Epithelial cell of esophagus (primary cell): ENCODE data around the gene SIPA1.

Experiments
- DNase-seq: peaks from one replicate; pipeline ENCODE4 v3.0.0; 2010; ENCODE audit warnings: low read depth
- H3K4me3 ChIP-seq: 2 replicates; pipeline ENCODE4 v1.5.1; 2011; ENCODE audit warnings: mild to moderate bottlenecking, low read length, control low read depth
- TF ChIP-seq, protein P1 (sequence below): IDR thresholded peaks from 2 replicates; pipeline ENCODE4 v1.5.1; 2011; ENCODE audit warnings: low read depth, mild to moderate bottlenecking, low read length, control low read depth, inconsistent platforms; ENCODE audit not compliant: insufficient read depth; ENCODE audit errors: missing control alignments

Gene SIPA1

DNA sequence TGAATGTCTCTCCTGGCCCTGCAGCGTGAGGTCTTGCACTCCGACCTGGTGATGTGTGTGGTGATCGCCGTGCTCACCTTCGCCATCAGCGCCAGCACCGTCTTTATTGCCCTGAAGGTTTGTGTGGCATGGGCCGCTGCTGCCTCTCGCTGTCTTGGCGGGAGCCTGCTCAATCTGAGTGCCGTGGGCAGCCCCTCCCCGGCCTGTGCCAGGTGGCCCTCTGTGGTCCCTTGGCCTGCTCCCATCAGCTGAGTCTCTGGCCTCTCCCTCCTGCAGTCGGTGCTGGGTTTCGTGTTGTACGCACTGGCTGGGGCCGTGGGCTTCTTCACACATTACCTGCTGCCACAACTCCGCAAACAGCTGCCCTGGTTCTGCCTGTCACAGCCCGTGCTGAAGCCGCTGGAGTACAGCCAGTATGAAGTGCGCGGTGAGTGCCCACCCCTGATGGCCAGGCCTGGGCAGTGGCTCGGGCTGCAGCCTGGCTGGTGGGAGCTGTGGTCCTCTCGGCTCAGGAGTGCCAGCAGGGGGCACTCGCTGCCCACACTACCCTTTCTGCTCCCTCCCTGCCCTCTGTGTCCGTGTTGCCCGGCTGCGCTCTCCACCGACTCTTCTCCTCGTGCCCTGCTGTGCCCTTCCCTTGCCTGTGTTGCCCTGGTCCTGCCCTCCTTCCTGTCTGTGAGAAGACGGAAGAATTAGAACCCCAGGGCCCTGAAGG, 12.1 kb upstream of the SIPA1 start:
- TF ChIP-seq, protein P1, sequence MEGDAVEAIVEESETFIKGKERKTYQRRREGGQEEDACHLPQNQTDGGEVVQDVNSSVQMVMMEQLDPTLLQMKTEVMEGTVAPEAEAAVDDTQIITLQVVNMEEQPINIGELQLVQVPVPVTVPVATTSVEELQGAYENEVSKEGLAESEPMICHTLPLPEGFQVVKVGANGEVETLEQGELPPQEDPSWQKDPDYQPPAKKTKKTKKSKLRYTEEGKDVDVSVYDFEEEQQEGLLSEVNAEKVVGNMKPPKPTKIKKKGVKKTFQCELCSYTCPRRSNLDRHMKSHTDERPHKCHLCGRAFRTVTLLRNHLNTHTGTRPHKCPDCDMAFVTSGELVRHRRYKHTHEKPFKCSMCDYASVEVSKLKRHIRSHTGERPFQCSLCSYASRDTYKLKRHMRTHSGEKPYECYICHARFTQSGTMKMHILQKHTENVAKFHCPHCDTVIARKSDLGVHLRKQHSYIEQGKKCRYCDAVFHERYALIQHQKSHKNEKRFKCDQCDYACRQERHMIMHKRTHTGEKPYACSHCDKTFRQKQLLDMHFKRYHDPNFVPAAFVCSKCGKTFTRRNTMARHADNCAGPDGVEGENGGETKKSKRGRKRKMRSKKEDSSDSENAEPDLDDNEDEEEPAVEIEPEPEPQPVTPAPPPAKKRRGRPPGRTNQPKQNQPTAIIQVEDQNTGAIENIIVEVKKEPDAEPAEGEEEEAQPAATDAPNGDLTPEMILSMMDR, result peak; percentile 46
- H3K4me3 ChIP-seq, result no peak overlapping the region
- peak; percentile 44 for DNase-seq

DNA sequence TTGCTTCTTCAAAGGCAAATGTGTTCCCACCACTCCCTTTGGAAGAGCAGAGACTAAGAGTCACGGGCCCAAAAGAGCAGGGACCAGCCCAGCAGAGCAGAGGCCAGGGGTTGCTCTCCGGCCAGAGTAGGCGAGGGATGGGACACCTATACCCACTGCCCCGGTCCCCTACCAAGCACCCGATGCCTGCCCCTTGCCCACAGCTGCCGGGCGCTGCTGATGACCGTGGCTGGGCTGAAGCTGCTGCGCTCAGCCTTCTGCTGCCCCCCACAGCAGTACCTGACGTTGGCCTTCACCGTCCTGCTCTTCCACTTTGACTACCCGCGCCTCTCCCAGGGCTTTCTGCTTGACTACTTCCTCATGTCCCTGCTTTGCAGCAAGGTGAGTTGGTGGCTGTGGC, 10.7 kb upstream of the SIPA1 start:
- no peak overlapping the region for H3K4me3 ChIP-seq
- DNase-seq, result no peak
- TF ChIP-seq, protein P1, result no peak

DNA sequence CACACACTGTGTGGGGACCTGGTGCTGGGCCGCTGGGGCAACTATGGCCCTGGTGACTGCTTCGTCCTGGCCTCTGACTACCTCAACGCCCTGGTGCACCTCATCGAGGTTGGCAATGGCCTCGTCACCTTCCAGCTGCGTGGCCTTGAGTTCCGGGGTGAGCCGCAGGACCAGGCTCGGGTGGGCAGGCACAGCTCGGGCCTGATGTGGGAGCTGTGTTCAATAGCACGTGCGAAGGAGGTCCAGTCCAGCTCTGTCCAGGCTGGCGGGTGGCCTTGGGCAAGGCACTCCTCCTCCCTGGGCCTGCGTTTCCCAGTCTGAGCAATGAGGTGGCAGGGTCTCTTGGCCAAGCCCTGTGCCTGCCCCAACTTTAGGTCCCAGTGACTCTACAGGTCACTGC, 8.3 kb upstream of the SIPA1 start:
- H3K4me3 ChIP-seq, result no peak overlapping the region
- TF ChIP-seq, protein P1, result no peak
- no peak for DNase-seq

DNA sequence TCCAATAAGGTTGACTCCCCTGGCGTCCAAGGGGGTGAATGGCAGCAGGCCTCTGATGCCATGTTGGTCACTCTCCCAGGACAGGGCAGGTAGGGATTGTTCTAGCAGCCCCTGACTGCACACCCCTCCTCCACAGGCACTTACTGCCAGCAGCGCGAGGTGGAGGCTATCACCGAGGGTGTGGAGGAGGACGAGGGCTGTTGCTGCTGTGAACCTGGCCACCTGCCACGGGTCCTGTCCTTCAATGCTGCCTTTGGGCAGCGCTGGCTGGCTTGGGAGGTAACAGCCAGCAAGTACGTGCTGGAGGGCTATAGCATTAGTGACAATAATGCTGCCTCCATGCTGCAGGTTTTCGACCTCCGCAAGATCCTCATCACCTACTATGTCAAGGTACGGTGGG, 7.7 kb upstream of the SIPA1 start:
- H3K4me3 ChIP-seq, result no peak overlapping the region
- DNase-seq, result no peak
- TF ChIP-seq, protein P1, result no peak

DNA sequence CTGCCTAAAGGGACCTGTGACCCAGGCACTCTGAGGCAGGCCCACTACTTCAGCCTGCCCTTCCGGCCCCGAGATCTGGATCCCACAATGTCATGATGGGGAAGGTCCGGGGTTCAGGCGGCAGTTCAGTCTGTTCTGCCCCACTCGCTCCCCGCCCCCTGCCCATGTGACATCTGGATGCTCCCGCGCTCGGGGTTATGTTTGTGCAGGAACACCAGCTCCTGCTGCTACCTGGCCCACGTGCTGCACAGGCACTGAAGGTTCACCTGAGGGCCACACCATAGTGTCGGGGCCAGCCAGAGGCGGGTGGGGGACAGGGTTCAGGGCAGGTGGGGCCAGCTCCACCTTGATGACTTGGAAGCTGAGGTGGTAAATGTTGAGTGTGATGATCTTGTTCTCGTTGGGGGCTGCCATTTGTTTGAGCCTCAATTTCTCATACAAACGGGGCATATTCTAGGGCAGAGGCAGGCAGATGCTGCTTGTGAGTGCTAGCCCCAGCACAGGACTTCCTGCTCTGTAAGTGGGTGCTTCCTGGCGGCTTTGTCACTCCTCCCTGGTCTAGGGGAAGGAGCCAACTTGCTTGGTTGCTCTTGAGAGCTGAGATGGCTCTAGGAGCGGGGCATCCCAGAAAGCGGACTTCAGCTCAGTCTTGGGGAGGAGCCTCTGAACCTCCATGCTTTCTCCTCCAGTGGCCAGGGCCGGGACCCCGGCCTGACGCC, 4.4 kb upstream of the SIPA1 start:
- DNase-seq, result no peak
- TF ChIP-seq, protein P1, result no peak
- H3K4me3 ChIP-seq, result no peak overlapping the region

DNA sequence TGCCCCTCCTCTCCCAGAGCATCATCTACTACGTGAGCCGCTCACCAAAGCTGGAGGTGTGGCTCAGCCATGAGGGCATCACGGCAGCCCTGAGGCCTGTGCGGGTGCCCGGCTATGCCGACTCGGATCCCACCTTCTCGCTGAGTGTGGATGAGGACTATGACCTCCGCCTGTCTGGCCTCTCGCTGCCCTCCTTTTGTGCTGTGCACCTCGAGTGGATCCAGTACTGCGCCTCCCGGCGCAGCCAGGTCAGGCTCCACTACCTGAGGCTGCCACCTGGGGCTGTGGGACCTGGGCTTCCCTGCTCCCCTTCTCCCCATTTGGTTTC, 3.8 kb upstream of the SIPA1 start:
- no peak overlapping the region for H3K4me3 ChIP-seq
- DNase-seq, result no peak
- TF ChIP-seq, protein P1, result no peak

DNA sequence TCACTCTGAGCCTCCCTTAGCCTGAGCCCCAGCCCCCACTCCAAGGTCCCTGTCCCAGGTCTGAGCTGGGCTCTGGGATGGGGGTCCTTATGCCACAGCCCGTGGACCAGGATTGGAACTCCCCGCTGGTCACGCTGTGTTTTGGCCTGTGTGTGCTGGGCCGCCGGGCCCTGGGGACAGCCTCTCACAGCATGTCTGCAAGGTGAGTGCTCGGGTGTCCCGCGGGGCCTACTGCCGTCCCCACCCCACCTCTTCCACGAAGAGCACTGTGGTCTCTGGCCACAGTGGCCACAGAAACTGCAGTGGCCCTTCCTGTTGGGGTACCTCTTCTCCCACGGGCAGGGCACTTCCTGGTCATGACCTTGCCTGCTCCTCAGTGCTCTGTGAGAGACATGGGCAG, 3.5 kb upstream of the SIPA1 start:
- TF ChIP-seq, protein P1, result no peak

More for the DNA sequence above, 3.5 kb upstream of the SIPA1 start:
- DNase-seq, result no peak
- H3K4me3 ChIP-seq, result no peak overlapping the region
